Head of caudate nucleus (tissue), 42 donors: ENCODE data around the gene ENTR1.

ENCODE experiments used
- DNase-seq, 42 donors: peaks; one replicate each; pipeline versions ENCODE4 v3.0.0 to v3.0.0-alpha.2; 2020 to 2021; ENCODE audit warnings: mixed read lengths in 7 of 42
- intact Hi-C: fragments of 100-400 bp; cut with DNase I; formaldehyde crosslinking; loops from one replicate; pipeline ENCODE4 v1.15.0; 2022

The ENTR1 gene

DNA sequence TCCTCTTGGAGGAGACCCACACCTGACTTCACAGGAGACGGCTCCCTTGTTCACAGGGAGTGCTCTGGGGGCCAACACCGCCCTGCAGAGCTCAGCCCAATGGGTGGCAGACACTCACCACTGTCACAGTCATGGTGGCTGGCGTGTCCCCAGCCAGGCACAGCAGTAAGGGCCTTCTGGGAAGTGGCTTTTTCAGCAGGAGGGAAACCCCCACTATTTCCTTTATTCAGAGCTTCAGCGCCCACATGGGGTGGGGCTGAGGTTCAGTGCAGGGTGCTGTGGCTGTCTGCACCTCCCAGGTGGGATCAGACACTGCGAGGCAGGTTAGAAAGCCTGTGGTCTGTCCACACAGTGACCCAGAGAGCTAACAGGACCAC is 6.9 kb downstream of the ENTR1 start:
- intact Hi-C loops: loop anchor here (5.0 kb wide), 2 partner anchors 39 to 41 kb away; partner anchors contain the start of gene DNLZ
- no peak for DNase-seq

DNA sequence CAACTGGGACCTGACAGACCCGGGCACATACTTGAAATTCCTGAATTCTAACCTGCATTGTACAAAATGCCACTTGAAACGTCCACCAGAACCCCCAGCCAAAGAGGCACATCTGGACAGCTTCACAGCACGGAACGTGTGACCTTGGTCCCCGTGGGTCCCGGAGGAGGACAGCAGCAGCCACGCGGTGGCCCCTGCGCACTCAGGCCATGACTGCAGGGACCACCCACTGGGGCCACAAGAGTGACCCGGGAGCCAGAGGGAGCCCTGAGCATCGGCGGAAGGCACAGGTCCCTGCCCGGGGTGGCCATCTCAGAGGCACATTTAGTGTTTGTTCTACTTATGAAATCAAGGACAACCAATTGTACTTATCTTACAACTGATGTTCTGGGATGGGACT is 8.3 kb downstream of the ENTR1 start:
- DNase-seq: no peak
- intact Hi-C loops: loop anchor here (5.0 kb wide), 2 partner anchors 40 kb away; partner anchors contain the start of gene DNLZ

DNA sequence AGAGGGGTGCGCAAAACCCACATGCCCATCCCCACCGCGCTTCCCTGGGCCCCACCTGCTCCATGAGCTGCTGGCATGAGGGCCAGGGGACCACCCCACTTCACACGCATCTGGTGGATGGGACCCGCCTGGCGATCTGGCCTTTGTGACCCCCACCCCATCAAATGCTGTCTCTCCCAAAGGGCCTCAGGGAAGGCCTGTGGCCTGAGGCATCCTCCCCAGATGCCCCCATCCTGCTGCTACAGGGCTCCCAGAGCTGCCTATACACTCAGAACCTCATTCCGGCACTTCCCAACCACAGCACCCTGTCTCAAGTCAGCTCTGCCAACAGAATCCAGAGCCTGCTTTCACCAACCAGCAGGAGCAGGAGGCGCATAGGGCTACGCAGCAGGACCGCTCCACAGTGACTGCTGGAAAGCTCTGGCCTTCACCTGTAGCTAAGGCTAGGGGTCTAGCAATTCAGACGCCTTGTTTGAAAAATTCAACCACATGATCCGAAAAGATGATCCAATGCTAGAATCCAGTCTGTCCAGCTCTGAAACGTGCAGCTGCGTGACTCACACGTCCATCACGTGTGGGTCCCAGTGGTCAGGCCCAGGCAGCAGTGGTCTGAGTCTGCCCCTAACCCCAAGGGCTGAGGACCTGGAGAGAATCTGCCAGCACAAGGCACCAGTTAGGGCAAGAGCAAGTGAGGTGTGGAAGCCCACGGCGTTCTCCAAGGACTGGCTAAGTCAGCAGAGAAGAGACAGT is 9.1 kb downstream of the ENTR1 start:
- intact Hi-C loops: loop anchor here (5.0 kb wide), 2 partner anchors 39 to 41 kb away; partner anchors contain the start of gene DNLZ
- DNase-seq: no peak

DNA sequence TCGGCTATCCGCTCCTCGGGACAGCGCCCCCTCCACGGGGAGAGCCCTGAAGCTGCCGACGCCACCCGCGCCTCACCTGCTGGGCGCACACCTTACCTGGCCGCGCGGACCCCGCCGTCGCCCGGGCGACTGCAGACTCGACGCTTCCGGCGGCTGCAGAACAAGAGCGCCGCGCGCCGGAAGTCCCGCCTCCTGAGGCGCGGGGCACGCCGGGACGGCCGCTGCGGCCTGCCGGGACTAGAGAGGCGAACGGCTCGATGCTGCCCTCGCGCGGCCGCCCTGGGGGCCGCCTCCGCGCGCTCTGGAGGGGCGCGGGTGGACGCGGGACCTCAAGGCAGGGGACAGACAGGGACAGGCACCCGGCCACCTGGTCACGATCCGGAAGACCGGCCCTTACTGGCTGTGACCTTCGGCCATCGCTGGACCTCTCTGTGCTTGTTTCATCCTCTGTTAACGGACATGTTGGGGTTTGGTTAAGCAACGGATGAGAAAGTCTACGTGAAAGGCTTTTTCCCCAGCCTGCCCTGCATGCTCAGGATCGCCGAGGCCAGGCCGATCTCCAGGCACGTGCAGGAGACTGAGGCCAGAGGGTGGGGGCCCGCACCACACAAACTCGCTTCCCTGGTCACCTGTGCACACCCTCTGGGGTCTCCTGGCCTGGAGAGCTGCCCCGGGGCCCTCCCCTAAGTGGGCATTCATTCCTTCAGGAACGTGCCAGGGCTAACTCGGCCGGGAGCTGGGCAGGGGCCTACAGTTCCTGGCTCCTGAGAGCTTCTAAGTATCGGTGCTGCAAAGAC is 10.2 kb downstream of the ENTR1 start, which contains the start of gene SNAPC4:
Gene SNAPC4, minus strand, starts transcription at position 133 of the 797 bp plus-strand sequence. CDS start 1,742 bp downstream, outside the sequence.
- peak; percentile 50 to 93 (median 85) for DNase-seq
- intact Hi-C loops: loop anchor here (5.0 kb wide), 2 partner anchors 38 to 42 kb away; partner anchors contain the start of gene DNLZ

DNA sequence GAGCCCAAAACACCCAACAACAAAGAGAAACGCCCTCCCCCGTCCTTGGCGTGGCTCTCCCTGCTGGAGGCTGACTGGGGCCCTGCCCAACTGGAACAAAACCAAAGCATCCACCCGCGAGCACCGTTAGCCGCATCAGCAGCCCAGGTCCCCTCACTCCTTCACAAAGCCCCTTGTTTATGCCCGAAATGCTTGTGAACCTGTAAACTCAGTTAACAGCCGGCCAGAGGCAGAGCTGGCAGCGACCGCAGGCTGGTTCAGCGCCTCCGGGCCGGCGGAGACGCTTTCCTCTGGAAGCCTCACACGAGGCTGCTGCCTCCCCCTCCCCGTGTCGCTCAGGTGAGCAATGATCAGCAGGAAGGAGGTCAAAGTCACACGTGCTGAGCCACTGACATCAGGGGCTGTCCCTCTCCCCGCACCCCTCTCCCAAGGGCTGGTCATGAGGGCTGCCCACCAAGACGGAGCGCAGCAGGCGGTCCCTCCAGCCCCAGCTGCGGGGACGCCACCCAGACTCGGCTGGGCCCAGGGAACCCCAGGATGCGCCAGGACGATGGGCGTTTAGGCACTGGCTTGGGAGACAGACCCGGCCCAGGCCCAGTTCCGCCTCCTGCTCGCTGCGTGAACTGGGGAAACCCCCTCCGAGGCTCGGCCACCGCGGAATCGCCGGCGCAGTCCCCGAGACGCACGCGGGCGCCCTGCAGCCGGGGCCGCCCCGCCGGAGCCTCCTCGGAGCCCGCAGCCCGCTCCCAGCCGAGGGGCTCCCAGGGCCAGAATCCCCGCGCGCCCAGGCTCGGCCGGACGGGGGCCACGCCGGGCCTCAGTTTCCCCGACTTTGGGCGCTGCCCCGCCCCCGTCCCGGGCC is 11.0 kb downstream of the ENTR1 start:
- DNase-seq: peak in 4 of 42 donors; percentile 16 to 23 (median 22)
- intact Hi-C loops: loop anchor here (5.0 kb wide), 2 partner anchors 37 to 43 kb away; partner anchors contain the start of gene DNLZ

DNA sequence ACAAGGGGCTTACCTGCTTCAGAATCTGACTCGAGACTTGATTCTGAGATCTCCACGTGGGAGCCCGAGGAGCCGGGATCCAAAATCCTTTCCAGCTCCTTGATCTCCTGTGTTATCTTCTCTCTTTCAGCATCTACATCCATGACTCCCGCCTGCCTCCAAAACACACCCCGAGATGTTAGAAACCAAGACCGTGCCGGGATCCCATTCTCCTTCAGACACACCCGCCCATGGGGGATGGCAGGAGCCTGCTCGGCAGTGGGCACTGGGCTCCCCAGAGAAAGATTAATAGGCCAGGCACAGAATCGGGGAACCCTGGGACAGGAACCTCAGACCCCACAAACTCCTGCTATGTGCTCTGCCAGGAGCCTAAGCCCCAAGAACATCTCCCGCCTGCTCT is 12.1 kb downstream of the ENTR1 start:
- DNase-seq: no peak
- intact Hi-C loops: no loop called here

DNA sequence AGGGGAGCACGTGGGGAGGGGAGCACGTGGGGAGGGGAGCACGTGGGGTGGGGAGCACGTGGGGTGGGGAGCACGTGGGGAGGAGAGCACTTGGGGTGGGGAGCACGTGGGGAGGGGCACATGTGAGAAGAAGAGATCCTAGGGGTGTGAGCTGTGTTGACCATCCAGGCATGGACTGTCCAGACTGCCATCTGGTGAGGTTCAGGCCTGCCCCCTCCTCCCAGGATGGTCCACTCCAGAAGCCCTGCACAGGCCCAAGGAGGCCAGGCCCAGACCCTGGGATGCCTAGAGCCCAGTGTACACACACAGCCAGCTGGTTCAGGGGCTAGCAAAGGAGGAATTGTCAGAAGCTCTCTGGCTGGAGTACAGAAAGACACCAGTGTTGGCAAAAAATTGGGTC is 12.8 kb downstream of the ENTR1 start:
- intact Hi-C loops: no loop called here
- DNase-seq: no peak

DNA sequence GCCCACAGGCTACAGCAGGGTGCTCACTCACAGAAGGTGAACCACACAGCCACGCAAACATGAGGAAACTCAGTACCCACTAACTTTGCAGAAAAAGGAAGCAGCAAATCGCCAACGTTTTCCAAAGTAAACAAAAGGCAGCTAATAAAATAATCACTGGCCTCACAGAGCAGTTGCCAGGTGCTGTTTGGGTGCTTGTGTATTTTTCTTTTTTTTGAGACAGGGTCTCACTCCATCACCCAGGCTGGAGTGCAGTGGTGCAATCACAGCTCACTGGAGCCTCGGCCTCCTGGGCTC is 14.2 kb downstream of the ENTR1 start:
- intact Hi-C loops: no loop called here
- DNase-seq: no peak

DNA sequence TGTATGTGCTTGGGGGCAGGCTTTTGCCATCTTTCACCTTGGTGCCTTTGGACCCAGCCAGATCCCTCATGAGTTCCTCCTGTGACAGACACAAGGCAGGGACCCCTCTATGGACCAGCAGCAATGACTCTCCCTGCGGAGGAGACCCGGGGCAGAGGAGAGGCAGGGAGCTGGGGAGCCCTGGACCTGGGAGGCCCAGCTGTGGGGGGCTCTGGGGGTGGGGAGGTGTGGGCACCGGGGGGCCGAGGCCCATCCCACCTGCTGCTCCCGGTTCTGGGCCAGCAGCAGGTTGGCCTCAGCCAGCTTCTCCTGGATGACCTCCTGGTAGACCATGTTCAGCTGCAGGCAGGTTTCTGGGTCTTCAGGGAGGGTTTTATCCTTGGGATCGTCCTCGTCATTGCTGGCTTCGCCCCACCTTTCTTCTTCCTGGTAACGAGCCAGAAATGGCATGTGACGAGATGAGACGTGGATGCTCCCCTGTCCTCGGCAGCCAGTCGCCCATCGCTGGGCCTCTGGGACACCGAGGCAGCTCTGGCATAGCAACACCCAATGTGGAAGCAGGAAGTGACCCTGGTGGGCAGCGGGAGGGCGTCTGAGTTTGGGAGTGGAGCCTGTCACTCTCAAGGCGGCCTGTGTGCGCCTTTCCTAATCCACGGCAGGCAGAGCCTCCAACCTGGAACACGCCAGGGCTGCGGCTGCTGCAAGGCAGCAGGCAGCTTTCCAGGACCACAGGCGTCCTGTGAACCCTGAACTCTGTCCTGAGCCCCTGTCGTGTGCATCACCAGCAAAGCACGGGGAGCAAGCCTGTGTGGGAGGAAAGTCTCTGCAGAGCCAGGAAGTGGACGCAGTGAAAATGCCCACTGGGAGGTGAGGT is 14.8 kb downstream of the ENTR1 start:
- DNase-seq: no peak
- intact Hi-C loops: no loop called here

DNA sequence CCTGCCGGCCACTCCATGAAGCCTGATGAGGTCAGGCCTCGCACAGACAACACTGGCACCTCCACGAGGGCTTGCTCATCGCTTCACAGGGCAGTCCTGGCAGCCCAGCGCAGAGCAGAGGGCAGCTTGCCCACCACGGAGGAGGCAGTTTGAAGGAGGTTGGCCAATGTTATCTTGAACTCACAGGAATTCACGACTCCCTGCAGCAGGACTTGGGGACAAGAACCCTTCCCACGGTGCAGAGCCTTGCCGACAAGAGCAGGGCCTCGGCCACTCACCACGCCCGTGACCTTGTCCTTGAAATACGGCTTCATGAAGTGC is 15.4 kb downstream of the ENTR1 start:
- no peak for DNase-seq
- intact Hi-C loops: no loop called here

DNA sequence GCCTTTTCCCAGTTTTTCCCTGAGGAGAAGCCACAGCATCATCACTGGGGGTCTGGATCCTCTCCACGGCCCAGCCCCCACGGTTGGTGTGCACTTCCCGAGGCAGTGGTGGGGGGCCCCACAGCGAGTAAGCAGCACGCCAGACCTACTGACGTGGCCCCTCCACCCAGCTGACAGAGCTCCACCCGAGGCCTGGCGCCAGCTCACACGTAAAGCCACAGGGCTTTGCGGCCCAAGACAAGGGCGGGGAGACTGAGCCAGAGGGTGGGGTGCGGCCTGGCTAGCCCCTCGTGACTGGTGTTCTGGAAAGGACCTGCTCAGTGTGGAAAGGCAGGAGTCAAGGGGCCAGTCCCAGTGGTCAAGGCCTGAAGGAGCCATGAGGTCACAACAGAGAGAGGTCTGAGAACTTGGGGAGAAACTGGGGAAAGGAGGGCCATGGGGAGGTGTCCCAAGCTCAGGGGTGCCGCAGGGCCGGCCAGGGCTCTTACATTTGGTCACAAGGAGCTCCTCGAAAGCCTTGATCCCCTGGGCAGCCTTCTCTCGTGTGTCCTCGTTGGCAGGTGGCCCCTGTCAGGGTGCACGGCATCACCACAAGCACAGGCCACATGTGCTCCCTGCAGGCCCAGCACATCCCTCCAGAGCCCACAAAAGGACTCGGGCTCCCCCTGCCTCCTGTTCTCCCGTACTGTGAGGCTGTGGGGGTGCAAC is 15.9 kb downstream of the ENTR1 start:
- no peak for DNase-seq
- intact Hi-C loops: no loop called here

DNA sequence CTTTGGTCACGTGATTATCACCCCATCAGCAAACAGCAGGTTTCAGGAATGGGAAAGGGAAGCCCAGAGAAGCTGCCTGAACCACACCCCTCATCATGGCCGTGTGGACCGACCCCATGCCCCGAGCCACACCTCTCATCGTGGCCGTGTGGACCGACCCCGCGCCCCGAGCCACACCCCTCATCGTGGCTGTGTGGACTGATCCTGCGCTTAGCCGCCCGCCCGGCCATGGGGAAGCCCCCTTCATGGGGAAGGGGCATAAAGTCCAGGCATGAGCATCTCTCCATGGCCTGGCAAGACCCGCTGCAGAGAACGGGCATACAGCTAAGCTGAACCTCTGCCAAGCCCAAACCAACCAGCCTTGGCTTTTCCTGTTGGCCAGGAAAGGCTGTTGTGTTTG is 16.9 kb downstream of the ENTR1 start:
- intact Hi-C loops: no loop called here
- no peak for DNase-seq

DNA sequence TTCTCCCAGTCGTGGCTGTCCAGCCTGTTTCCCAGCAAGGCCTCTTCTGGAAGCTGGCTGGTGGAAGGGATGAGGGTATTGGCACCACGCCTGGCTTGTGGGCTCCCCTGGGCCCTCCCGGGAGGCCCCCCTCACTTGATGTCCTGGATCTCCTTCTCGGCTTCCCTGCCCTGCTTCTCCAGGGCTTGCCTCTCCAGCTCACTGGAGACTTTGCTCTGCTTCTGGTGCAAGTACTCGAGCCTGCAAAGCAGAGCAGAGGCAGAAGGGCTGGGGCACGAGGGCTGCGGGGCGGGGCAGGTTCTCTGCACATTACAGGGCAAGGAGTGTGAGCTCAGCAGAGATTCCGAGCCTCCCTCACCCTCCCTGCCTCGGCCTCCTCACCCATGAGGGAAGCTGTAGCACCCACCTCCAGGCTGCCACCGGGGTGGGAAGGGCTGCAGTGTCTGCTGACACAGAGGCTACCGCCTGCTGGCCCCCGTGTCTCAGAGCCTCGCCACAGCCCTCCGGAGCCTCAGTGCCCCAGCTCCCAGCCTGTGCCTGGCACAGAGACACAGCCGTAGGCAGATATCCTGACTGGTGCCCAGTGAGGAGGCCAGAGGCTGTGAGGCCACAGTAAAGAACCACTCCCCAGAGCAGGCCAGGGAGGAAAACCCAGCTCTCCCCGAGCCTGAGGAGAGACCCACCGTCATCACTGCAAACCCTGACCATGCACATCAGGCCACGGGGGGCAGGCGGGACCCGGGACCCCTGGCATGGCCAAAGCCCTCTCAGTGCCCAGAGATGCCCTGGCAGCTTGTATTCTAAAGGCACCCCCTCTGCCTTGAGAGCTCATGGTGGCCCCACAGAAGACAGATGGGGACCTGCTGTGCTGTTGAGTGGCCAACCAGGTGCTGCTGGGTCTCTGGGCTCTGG is 17.6 kb downstream of the ENTR1 start:
- intact Hi-C loops: no loop called here
- DNase-seq: peak in 38 of 42 donors; percentile 51 to 93 (median 76)

DNA sequence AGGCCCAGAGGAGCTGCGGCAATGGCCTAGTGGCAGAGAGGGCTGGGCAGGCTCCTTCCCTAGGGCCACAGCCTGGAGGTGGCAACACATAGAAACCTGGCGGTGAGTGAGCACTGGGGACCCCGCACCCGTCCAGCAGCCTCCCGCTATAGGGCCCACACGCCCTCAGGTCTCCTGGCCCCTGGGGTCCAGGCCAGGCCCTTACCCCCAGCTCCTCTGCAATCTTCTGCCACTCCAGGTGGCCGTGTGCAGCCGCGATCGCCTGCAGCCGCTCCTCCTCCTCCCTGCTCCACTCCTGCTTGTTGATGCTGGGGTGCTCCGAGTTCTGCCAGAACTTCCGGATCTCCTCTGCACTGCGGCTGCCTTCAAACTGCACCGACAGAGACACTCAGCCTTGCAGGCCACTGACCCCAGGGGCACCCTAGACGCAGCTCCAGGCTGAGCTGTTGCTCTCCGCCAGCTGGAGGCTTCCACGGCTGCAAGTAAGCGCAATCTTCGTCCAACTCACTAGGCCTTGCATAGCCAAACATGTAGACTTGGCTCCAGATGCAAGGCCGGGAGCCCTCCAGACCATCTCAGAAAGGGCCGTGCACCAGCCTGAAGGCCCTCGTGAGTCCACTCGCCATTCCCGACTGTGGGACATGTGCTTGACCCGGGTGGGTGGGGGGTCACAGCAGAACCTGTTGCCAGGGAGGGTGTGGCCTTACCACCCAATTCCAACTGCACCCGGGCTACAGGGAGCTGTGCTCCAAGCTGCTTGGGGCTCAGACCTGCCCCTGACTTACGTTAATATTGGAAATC is 18.5 kb downstream of the ENTR1 start:
- intact Hi-C loops: no loop called here
- DNase-seq: no peak

DNA sequence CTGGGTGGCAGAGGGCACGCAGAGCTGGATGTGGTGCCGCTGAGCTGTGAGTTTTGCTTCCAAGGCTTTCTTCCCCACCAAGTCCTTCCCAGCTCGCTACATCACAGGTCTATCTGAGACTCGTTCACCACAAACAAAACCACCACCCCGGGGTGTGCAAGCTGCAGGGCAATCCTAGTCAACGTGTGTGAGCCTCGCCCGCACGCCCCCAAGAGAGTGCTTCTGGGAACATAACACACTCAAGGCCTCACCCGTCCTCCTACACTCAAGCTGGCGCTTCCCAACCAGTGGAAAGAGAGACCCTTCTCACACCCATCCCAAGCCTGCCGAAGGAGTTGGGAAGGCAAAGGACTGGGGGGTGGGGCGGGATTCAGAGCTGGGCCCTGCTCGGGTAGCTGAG is 21.0 kb downstream of the ENTR1 start:
- DNase-seq: peak in 41 of 42 donors; percentile 38 to 91 (median 70)
- intact Hi-C loops: no loop called here

DNA sequence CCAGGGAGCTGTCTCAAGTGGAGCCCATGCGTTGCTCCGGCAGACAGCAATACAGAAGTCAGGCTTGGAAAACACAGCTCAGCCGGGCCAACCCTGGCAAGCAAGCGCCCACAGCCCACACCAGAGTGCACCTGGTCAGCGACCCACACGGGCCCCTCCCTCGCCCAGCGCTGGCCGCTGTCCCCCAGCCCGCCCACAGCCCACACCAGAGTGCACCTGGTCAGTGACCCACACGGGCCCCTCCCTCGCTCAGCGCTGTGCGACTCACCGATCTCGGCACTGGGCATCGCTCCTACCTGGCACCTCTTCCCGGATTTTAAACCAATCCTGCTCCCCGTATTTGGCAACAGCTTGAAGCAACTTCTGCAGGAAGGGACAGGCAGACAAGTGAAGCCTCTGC is 23.2 kb downstream of the ENTR1 start:
- no peak for DNase-seq
- intact Hi-C loops: no loop called here
